Panc1 (cell line): ENCODE data around the gene ACOX3. TPM values are rescaled to one million over a fixed set of nuclear protein-coding genes. Genes with fewer than 3 reads are reported as not detected.

Experiments used
- ATAC-seq: fragments of 200-7000 bp; cut with Tn5 transposase; 2 replicates; pipeline ENCODE4 v1.9.1; 2020; ENCODE audit warnings: mild to moderate bottlenecking, moderate library complexity
- BruUV-seq: library from RNA; stranded (reverse); fragments of 400-500 nt; replicated peaks from 2 replicates; lab custom pipeline; 2021; lab: Mats Ljungman, UMichigan
- CTCF ChIA-PET: fragments of 300-600 bp; sonication (Branson Sonifier 250); formaldehyde crosslinking; loops from one replicate; lab custom pipeline; 2022; ENCODE audit warnings: antibody characterized with exemption; lab: Charles Lee
- POLR2A ChIA-PET: fragments of 300-600 bp; sonication (Branson Sonifier 250); formaldehyde crosslinking; loops from one replicate; lab custom pipeline; 2022; ENCODE audit warnings: antibody characterized with exemption; lab: Charles Lee
- DNase-seq: peaks from one replicate; pipeline ENCODE4 v3.0.0-alpha.2; 2010; ENCODE audit warnings: low read depth, low spot score
- H3K27ac ChIP-seq: 2 replicates; pipeline ENCODE4 v1.5.1; 2011; ENCODE audit warnings: mild to moderate bottlenecking, low read length, inconsistent platforms
- H3K27me3 ChIP-seq: fragments of 200-500 bp; sonication (Bioruptor generic); 2 replicates; pipeline ENCODE4 v1.6.0; 2014; ENCODE audit warnings: low read length, inconsistent platforms; ENCODE audit not compliant: control insufficient read depth, insufficient read depth
- H3K36me3 ChIP-seq: fragments of 200-500 bp; sonication (Bioruptor generic); 2 replicates; pipeline ENCODE4 v1.5.1; 2014; ENCODE audit warnings: inconsistent platforms, mild to moderate bottlenecking, low read length, moderate library complexity; ENCODE audit not compliant: control insufficient read depth, insufficient read depth
- H3K4me1 ChIP-seq: 2 replicates; pipeline ENCODE4 v1.5.1; 2011; ENCODE audit warnings: inconsistent platforms, mild to moderate bottlenecking, low read length, moderate library complexity; ENCODE audit not compliant: control insufficient read depth, insufficient read depth
- H3K4me3 ChIP-seq, 2 experiments: 2 replicates each; pipeline ENCODE4 v1.5.1; 2011 to 2012; ENCODE audit warnings: low read depth in 2 of 2, low read length in 2 of 2, mild to moderate bottlenecking in 2 of 2, inconsistent platforms in 1 of 2, moderate library complexity in 1 of 2
- H3K9me3 ChIP-seq: fragments of 200-500 bp; sonication (Bioruptor generic); 2 replicates; pipeline ENCODE4 v1.5.1; 2014; ENCODE audit warnings: low read depth, mild to moderate bottlenecking, inconsistent platforms, low read length, moderate library complexity; ENCODE audit not compliant: control insufficient read depth, insufficient read depth
- POLR2AphosphoS5 ChIP-seq: IDR thresholded peaks from 2 replicates; pipeline ENCODE4 v1.6.1; 2012; ENCODE audit warnings: mild to moderate bottlenecking, low read depth, low read length, moderate library complexity
- REST ChIP-seq, 2 experiments: IDR thresholded peaks; 2 replicates each; pipeline ENCODE4 v1.6.1; 2011 to 2012; ENCODE audit warnings: low read depth in 2 of 2, control low read depth in 1 of 2, low read length in 1 of 2, mild to moderate bottlenecking in 1 of 2, moderate library complexity in 1 of 2; ENCODE audit not compliant: insufficient read depth in 1 of 2
- SIN3A ChIP-seq: IDR thresholded peaks from 2 replicates; pipeline ENCODE4 v1.6.1; 2012; ENCODE audit warnings: low read depth, mild to moderate bottlenecking, low read length, moderate library complexity, borderline replicate concordance; ENCODE audit not compliant: insufficient read depth
- in situ Hi-C: cut with HindIII; loops from 2 replicates; pipeline ENCODE4 v1.10.0; 2016; ENCODE audit warnings: low sequenced_read_pairs, low pct_unique_long_range_greater_than_20kb
- intact Hi-C: fragments of 100-400 bp; cut with micrococcal nuclease; formaldehyde crosslinking; loops from one replicate; pipeline ENCODE4 v1.10.0; 2022; ENCODE audit not compliant: unreplicated experiment
- total RNA-seq: library from RNA; stranded (reverse); gene quantifications from one replicate; pipeline ENCODE4 v1.2.1, GENCODE V29; 2021; ENCODE audit not compliant: unreplicated experiment

Gene ACOX3
- total RNA-seq, 1 experiment from 2014 or later = 15.4 TPM

DNA sequence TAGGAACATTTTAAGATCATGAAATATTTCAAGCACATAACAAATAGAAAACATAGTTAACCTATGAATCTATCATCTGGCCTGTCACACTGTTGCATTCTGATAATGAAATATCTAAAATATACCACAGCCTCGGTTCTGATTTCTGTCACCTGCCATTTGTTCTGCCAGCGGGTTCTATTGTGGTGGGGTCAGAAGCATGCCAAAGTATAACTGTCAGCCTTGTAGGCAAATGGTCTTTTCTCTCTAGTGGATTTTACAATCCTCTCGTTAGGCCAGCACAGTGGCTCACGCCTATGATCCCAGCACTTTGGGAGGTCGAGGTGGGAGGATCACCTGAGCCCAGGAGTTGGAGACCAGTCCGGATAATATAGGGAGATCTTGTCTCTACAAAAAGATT is 123.0 kb downstream of the ACOX3 start:
- ATAC-seq = no peak
- intact Hi-C loops = no loop called here

DNA sequence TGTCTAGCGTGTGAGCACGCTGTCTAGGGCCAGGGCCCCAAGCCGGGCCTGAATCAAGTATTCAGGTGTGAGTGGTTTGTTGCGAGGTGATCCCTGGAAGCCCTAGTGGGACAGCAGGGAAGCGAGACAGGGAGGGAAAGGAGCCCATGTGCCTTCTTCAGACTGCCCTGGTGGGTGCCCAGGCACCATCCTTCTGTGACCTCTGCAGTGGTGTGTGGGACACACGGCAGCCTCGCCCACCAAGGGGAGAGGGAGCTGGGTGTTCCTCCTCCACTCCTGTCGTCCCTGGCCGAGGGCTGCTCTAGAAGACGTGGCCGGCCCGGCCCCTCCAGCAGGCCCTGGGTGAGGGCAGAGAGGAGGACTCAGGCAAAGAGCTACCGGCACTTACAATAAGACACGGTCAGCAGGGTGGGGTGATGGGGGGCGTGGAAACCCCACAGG is 123.6 kb downstream of the ACOX3 start:
- in situ Hi-C loops = no loop called here
- no peak for TF ChIP-seq SIN3A

More for the DNA sequence above, 123.0 kb downstream of the ACOX3 start:
- no peak for TF ChIP-seq POLR2AphosphoS5
- TF ChIP-seq REST (IDR thresholded peaks at IDR 0.05; ENCODE audit: insufficient read depth in 1 of 2, low read depth in 2 of 2, low read length in 1 of 2) = no peak
- BruUV-seq = no TSS peak
- ChIA-PET POLR2A (no interaction called here), CTCF (no interaction called here)
- H3K4me3 ChIP-seq = no peak overlapping the region
- H3K36me3 ChIP-seq = no peaks in the 10 kb centered on the region
- H3K4me1 ChIP-seq = peaks cover 9% of the 10 kb centered on the region
- in situ Hi-C loops = no loop called here
- H3K9me3 ChIP-seq = no peaks in the 10 kb centered on the region
- H3K27me3 ChIP-seq = no peaks in the 10 kb centered on the region
- no peak overlapping the region for H3K27ac ChIP-seq
- DNase-seq = no peak

More for the DNA sequence above, 123.6 kb downstream of the ACOX3 start:
- Histone ChIP-seq H3K9me3 (no peaks in the 10 kb centered on the region), H3K36me3 (no peaks in the 10 kb centered on the region), H3K27me3 (no peaks in the 10 kb centered on the region), H3K4me3 (no peak overlapping the region), H3K27ac (no peak overlapping the region), H3K4me1 (peaks cover 9% of the 10 kb centered on the region)
- ATAC-seq (no peak), DNase-seq (no peak)
- ChIA-PET CTCF (no interaction called here), POLR2A (no interaction called here)
- no TSS peak for BruUV-seq
- intact Hi-C loops = no loop called here

Other genes starting within 250 kb of the ACOX3 start
- gene SH3TC1, start 241.4 kb downstream of the ACOX3 start, total RNA-seq = 4.5 TPM
- 0.98 TPM for gene HTRA3, start 171.0 kb downstream of the ACOX3 start, total RNA-seq
- gene TRMT44, start 54 bp upstream of the ACOX3 start, total RNA-seq = 10.8 TPM
- not detected for gene GPR78, start 139.7 kb upstream of the ACOX3 start, total RNA-seq
- gene CPZ, start 152.0 kb upstream of the ACOX3 start, total RNA-seq = 0.15 TPM